Liver (tissue), 9 donors: ENCODE results near the gene TMEM204. TPM values are rescaled to one million over a fixed set of nuclear protein-coding genes. Genes with fewer than 3 reads are reported as not detected.

Experiments used
- DNase-seq: peaks from one replicate; pipeline ENCODE4 v3.0.0-alpha.2; 2017; ENCODE audit warnings: low spot score
- H3K27ac ChIP-seq, 2 donors: one replicate each; pipeline ENCODE4 v1.7.0; 2013; ENCODE audit warnings: inconsistent platforms in 2 of 2, low read length in 2 of 2, control low read depth in 1 of 2, low read depth in 1 of 2, mild to moderate bottlenecking in 1 of 2
- H3K27me3 ChIP-seq, 4 donors: one replicate each; pipeline versions ENCODE4 v1.6.1 to v1.7.0; 2013; ENCODE audit warnings: low read length in 3 of 4, inconsistent platforms in 1 of 4, mild to moderate bottlenecking in 1 of 4, moderate library complexity in 1 of 4; ENCODE audit not compliant: control insufficient read depth in 4 of 4, insufficient read depth in 4 of 4
- H3K36me3 ChIP-seq, 4 donors: one replicate each; pipeline versions ENCODE4 v1.6.1 to v1.7.0; 2013; ENCODE audit warnings: low read length in 3 of 4, mild to moderate bottlenecking in 3 of 4, low read depth in 1 of 4, moderate library complexity in 1 of 4; ENCODE audit not compliant: control insufficient read depth in 4 of 4, insufficient read depth in 3 of 4
- H3K4me1 ChIP-seq, 4 donors: one replicate each; pipeline versions ENCODE4 v1.6.1 to v1.7.0; 2013; ENCODE audit warnings: low read length in 3 of 4, mild to moderate bottlenecking in 3 of 4, moderate library complexity in 1 of 4; ENCODE audit not compliant: control insufficient read depth in 4 of 4, insufficient read depth in 4 of 4
- H3K4me3 ChIP-seq, 3 donors: one replicate each; pipeline versions ENCODE4 v1.6.1 to v1.7.0; 2013; ENCODE audit warnings: low read length in 3 of 3, control low read depth in 1 of 3, low read depth in 1 of 3, mild to moderate bottlenecking in 1 of 3
- H3K9ac ChIP-seq, 2 donors: one replicate each; pipeline ENCODE4 v1.7.0; 2013; ENCODE audit warnings: low read length in 2 of 2, mild to moderate bottlenecking in 2 of 2, moderate library complexity in 2 of 2, control low read depth in 1 of 2, low read depth in 1 of 2
- H3K9me3 ChIP-seq, 4 donors: one replicate each; pipeline versions ENCODE4 v1.6.1 to v1.7.0; 2013; ENCODE audit warnings: low read length in 3 of 4; ENCODE audit not compliant: control insufficient read depth in 4 of 4
- EGR1 ChIP-seq, 2 donors: IDR thresholded peaks; 2 replicates each; pipeline ENCODE4 v1.6.1; 2016 to 2018; ENCODE audit warnings: antibody characterized with exemption in 2 of 2, low read depth in 2 of 2
- FOXA1 ChIP-seq: IDR thresholded peaks from 2 replicates; pipeline ENCODE4 v1.6.1; 2016; ENCODE audit warnings: antibody characterized with exemption
- FOXA2 ChIP-seq: IDR thresholded peaks from 2 replicates; pipeline ENCODE4 v1.6.1; 2016; ENCODE audit warnings: antibody characterized with exemption
- GABPA ChIP-seq, 2 donors: IDR thresholded peaks in 1 of 2; conservative IDR thresholded peaks in 1 of 2; 2 replicates each; pipeline ENCODE4 v1.6.1; 2016; ENCODE audit warnings: antibody characterized with exemption in 2 of 2, mild to moderate bottlenecking in 1 of 2, moderate library complexity in 1 of 2
- HNF4A ChIP-seq, 2 donors: conservative IDR thresholded peaks; 2 replicates each; pipeline ENCODE4 v1.6.1; 2016; ENCODE audit warnings: antibody characterized with exemption in 2 of 2, mild to moderate bottlenecking in 2 of 2
- HNF4G ChIP-seq: IDR thresholded peaks from 2 replicates; pipeline ENCODE4 v1.6.1; 2016; ENCODE audit warnings: antibody characterized with exemption
- JUND ChIP-seq, 2 donors: IDR thresholded peaks; 2 replicates each; pipeline ENCODE4 v1.6.1; 2016; ENCODE audit warnings: antibody characterized with exemption in 2 of 2
- NR2F2 ChIP-seq: IDR thresholded peaks from 2 replicates; pipeline ENCODE4 v1.6.1; 2016; ENCODE audit warnings: antibody characterized with exemption
- RAD21 ChIP-seq, 2 donors: IDR thresholded peaks; 2 replicates each; pipeline ENCODE4 v1.6.1; 2016; ENCODE audit warnings: antibody characterized with exemption in 2 of 2, mild to moderate bottlenecking in 2 of 2
- RXRA ChIP-seq, 2 donors: IDR thresholded peaks; 2 replicates each; pipeline ENCODE4 v1.6.1; 2017 to 2018; ENCODE audit warnings: antibody characterized with exemption in 2 of 2, mild to moderate bottlenecking in 1 of 2
- SP1 ChIP-seq: IDR thresholded peaks from 2 replicates; pipeline ENCODE4 v1.6.1; 2018; ENCODE audit warnings: antibody characterized with exemption, mild to moderate bottlenecking
- TAF1 ChIP-seq: conservative IDR thresholded peaks from 2 replicates; pipeline ENCODE4 v1.6.1; 2016; ENCODE audit warnings: antibody characterized with exemption, mild to moderate bottlenecking
- YY1 ChIP-seq: IDR thresholded peaks from 2 replicates; pipeline ENCODE4 v1.6.1; 2016; ENCODE audit warnings: antibody characterized with exemption, mild to moderate bottlenecking
- ZBTB33 ChIP-seq: IDR thresholded peaks from 2 replicates; pipeline ENCODE4 v1.6.1; 2016; ENCODE audit warnings: antibody characterized with exemption
- WGBS: extraction: QIAGEN DNeasy Blood & Tissue Kit; methylation state at CpG from one replicate; pipeline ENCODE4 v1.1.7; 2013; 5-methylcytosine and 5-hydroxymethylcytosine counted together
- polyA plus RNA-seq, 2 donors: library from polyadenylated mRNA; stranded (reverse) in 1 of 2; unstranded in 1 of 2; fragments of 200-250 nt in 1 of 2; fragments of >200 nt in 1 of 2; fragmentation: Nextera tagmentation in 1 of 2; extraction: Ambion mirVana in 1 of 2; gene quantifications; one replicate each; pipeline versions ENCODE4 v1.2.1 to v1.2.3, GENCODE V29; 2013 to 2015
- total RNA-seq, 2 donors: library from RNA; depleted of rRNA; stranded (reverse); fragments of >200 nt; gene quantifications; one replicate each; pipeline ENCODE4 v1.2.3, GENCODE V29; 2014
- TF ChIP-seq, protein P1 (sequence below): IDR thresholded peaks from 2 replicates; pipeline ENCODE4 v1.6.1; 2016; ENCODE audit warnings: antibody characterized with exemption
- TF ChIP-seq, protein P2 (sequence below): fragments of 150-350 bp; IDR thresholded peaks from 2 replicates; pipeline ENCODE4 v1.5.1; 2017; ENCODE audit warnings: improper control_type of control experiment, low read depth, low read length; ENCODE audit not compliant: missing input control
- TF ChIP-seq, protein P3 (sequence below): IDR thresholded peaks from 2 replicates; pipeline ENCODE4 v1.6.1; 2016; ENCODE audit warnings: antibody characterized with exemption
- TF ChIP-seq, protein P4 (sequence below): IDR thresholded peaks from 2 replicates; pipeline ENCODE4 v1.6.1; 2016; ENCODE audit warnings: antibody characterized with exemption, mild to moderate bottlenecking
- donor health status: healthy.
- donor health status: healthy.
- donor health status: healthy.
- donor health status: healthy.
- donor health status: healthy.

Gene TMEM204
- total and polyA plus RNA-seq, 4 donors: 3.5 to 14.4 (median 10.7) TPM

DNA sequence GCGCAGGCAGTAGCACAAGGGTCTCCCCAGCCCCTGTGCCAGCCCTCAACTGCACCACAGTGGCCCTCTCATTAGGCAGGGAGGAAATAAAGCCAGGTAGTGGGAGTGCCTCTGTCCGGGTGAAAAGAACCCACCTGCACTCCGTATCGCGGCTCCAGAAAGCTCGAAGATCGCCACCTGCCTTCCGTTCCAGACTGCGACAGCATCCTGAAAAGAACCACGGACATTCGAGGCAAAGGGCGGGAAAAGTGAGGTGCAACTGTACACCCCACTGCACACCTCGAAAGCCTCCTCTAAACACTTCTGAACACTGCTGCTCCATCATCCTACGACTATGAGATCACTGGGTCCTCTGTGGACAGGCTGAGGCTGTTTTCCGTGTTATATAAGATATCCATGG is 49.7 kb downstream of the TMEM204 start:
- Histone ChIP-seq H3K4me3 (no peak overlapping the region), H3K27me3 (no peaks in the 10 kb centered on the region), H3K36me3 (peaks cover 0 to 23% (median 9%) of the 10 kb centered on the region in 4 donors), H3K9me3 (no peaks in the 10 kb centered on the region), H3K4me1 (no peaks in the 10 kb centered on the region), H3K9ac (no peak overlapping the region), H3K27ac (no peak overlapping the region)
- 91% methylated on average over 15 of the region's 15 CpGs for WGBS
- no peak for DNase-seq
- TF ChIP-seq, protein P1, sequence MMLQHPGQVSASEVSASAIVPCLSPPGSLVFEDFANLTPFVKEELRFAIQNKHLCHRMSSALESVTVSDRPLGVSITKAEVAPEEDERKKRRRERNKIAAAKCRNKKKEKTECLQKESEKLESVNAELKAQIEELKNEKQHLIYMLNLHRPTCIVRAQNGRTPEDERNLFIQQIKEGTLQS: no peak
- TF ChIP-seq GABPA (IDR thresholded peaks at IDR 0.05 in 1 of 2, conservative IDR thresholded peaks at IDR 0.05 in 1 of 2) (no peak), RAD21 (IDR thresholded peaks at IDR 0.05) (no peak), TAF1 (no peak), ZBTB33 (no peak), FOXA1 (no peak), FOXA2 (no peak), YY1 (no peak), RXRA (IDR thresholded peaks at IDR 0.05) (no peak), HNF4G (no peak), EGR1 (IDR thresholded peaks at IDR 0.05; ENCODE audit: low read depth in 2 of 2) (no peak), JUND (IDR thresholded peaks at IDR 0.05) (no peak)
- TF ChIP-seq, protein P2, sequence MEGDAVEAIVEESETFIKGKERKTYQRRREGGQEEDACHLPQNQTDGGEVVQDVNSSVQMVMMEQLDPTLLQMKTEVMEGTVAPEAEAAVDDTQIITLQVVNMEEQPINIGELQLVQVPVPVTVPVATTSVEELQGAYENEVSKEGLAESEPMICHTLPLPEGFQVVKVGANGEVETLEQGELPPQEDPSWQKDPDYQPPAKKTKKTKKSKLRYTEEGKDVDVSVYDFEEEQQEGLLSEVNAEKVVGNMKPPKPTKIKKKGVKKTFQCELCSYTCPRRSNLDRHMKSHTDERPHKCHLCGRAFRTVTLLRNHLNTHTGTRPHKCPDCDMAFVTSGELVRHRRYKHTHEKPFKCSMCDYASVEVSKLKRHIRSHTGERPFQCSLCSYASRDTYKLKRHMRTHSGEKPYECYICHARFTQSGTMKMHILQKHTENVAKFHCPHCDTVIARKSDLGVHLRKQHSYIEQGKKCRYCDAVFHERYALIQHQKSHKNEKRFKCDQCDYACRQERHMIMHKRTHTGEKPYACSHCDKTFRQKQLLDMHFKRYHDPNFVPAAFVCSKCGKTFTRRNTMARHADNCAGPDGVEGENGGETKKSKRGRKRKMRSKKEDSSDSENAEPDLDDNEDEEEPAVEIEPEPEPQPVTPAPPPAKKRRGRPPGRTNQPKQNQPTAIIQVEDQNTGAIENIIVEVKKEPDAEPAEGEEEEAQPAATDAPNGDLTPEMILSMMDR: no peak
- TF ChIP-seq, protein P3, sequence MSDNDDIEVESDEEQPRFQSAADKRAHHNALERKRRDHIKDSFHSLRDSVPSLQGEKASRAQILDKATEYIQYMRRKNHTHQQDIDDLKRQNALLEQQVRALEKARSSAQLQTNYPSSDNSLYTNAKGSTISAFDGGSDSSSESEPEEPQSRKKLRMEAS: no peak

DNA sequence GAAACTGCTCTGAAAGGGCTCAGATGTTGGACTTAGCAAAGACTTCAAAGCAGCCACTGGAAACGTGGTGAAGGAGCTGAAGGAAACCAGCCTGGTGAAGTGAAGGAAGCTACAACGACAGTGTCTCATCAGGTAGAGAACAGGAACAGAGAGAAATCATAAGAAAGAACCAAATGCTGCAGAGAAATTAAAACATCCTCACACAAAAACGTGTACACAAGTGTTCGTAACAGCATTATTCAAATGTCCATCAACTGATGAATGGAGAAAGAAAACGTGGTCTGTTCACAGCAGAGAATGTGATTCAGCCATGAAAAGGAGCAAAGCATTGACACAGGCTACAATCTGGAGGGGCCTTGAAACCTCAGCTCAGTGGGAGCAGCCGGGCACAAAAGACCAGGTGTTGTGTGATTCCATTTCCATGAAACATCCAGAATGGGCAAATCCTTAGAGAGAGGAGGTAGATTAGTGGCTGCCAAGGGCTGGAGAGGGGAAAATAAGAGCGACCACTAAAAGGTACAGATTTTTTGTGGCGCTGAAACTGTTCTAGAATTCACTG is 51.5 kb downstream of the TMEM204 start:
- Histone ChIP-seq H3K36me3 (peaks cover 0 to 26% (median 9%) of the 10 kb centered on the region in 4 donors), H3K4me3 (no peak overlapping the region), H3K9ac (no peak overlapping the region), H3K4me1 (no peaks in the 10 kb centered on the region), H3K27me3 (no peaks in the 10 kb centered on the region), H3K27ac (no peak overlapping the region), H3K9me3 (no peaks in the 10 kb centered on the region)
- WGBS: 86% methylated on average over 8 of the region's 8 CpGs
- DNase-seq: no peak
- no peak for TF ChIP-seq HNF4A (conservative IDR thresholded peaks at IDR 0.05)
- no peak for TF ChIP-seq YY1
- no peak for TF ChIP-seq RAD21 (IDR thresholded peaks at IDR 0.05)
- no peak for TF ChIP-seq ZBTB33
- TF ChIP-seq, protein P1: no peak
- TF ChIP-seq, protein P2: no peak
- no peak for TF ChIP-seq SP1
- TF ChIP-seq FOXA2: no peak
- TF ChIP-seq GABPA (IDR thresholded peaks at IDR 0.05 in 1 of 2, conservative IDR thresholded peaks at IDR 0.05 in 1 of 2): no peak
- TF ChIP-seq EGR1 (IDR thresholded peaks at IDR 0.05; ENCODE audit: low read depth in 2 of 2): no peak
- TF ChIP-seq NR2F2: no peak
- TF ChIP-seq RXRA (IDR thresholded peaks at IDR 0.05): no peak
- TF ChIP-seq FOXA1: no peak
- TF ChIP-seq, protein P3: no peak
- TF ChIP-seq, protein P4, sequence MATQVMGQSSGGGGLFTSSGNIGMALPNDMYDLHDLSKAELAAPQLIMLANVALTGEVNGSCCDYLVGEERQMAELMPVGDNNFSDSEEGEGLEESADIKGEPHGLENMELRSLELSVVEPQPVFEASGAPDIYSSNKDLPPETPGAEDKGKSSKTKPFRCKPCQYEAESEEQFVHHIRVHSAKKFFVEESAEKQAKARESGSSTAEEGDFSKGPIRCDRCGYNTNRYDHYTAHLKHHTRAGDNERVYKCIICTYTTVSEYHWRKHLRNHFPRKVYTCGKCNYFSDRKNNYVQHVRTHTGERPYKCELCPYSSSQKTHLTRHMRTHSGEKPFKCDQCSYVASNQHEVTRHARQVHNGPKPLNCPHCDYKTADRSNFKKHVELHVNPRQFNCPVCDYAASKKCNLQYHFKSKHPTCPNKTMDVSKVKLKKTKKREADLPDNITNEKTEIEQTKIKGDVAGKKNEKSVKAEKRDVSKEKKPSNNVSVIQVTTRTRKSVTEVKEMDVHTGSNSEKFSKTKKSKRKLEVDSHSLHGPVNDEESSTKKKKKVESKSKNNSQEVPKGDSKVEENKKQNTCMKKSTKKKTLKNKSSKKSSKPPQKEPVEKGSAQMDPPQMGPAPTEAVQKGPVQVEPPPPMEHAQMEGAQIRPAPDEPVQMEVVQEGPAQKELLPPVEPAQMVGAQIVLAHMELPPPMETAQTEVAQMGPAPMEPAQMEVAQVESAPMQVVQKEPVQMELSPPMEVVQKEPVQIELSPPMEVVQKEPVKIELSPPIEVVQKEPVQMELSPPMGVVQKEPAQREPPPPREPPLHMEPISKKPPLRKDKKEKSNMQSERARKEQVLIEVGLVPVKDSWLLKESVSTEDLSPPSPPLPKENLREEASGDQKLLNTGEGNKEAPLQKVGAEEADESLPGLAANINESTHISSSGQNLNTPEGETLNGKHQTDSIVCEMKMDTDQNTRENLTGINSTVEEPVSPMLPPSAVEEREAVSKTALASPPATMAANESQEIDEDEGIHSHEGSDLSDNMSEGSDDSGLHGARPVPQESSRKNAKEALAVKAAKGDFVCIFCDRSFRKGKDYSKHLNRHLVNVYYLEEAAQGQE: no peak
